Measurements from ENCODE around the gene SLC35A5. TPM values are rescaled to one million over a fixed set of nuclear protein-coding genes. Genes with fewer than 3 reads are reported as not detected.

SLC35A5 gene, protein sequence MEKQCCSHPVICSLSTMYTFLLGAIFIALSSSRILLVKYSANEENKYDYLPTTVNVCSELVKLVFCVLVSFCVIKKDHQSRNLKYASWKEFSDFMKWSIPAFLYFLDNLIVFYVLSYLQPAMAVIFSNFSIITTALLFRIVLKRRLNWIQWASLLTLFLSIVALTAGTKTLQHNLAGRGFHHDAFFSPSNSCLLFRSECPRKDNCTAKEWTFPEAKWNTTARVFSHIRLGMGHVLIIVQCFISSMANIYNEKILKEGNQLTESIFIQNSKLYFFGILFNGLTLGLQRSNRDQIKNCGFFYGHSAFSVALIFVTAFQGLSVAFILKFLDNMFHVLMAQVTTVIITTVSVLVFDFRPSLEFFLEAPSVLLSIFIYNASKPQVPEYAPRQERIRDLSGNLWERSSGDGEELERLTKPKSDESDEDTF
- total RNA-seq (2022; extraction: Qiagen RNA extraction): 12.4 to 18.2 TPM (median 15.7 TPM) in 5 replicates

GRCh38 chr3:112561734-112562529 is at the start of gene SLC35A5, which contains the start of gene ATG3:
SLC35A5 (plus strand) TSS chr3:112562045; CDS start chr3:112563404, 1,359 bp downstream.
ATG3 (minus strand) TSS chr3:112561962; CDS start chr3:112561528, 434 bp downstream.

Other genes with a start within 250 kb of the SLC35A5 start
- not detected in 5 replicates for gene CD200, start 228.9 kb upstream of the SLC35A5 start, total RNA-seq (2022; extraction: Qiagen RNA extraction)
- 0.05 to 0.08 TPM (median 0.06 TPM) in 3 of 5 replicates, not detected in the others for gene BTLA, start 62.6 kb upstream of the SLC35A5 start, total RNA-seq (2022; extraction: Qiagen RNA extraction)
- gene ATG3, start 83 bp upstream of the SLC35A5 start, total RNA-seq (2022; extraction: Qiagen RNA extraction): 43.0 to 51.2 TPM (median 48.4 TPM) in 5 replicates
- gene CCDC80, start 79.1 kb downstream of the SLC35A5 start, total RNA-seq (2022; extraction: Qiagen RNA extraction): 37.7 to 74.4 TPM (median 51.6 TPM) in 5 replicates

Data from A549 treated with AZD2906 at 1 μM for 4 hours (cell line).